ENCODE measurements around the gene TTYH2. TPM values are rescaled to one million over a fixed set of nuclear protein-coding genes. Genes with fewer than 3 reads are reported as not detected.

The TTYH2 gene
- total RNA-seq, 1 experiment from 2014 or later: 0.28 TPM

DNA sequence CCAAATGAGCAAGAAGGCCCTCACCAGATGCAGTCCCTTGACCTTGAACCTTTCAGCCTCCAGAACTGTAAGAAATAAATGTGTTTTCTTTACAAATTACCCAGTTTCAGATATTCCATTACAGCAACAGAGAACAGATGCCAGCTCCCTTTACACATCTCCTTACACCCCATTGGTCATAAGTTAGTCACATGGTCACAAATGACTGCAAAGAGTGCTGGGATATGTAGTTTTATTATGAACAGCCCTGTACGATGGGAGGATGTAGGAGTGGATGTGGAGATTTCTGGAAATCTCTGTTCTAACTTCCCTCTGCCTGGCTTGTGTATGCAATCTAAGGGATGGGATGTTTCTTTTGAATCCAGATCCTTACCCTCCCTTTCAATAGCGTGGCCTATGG lies 23.2 kb upstream of the TTYH2 start:
- BruUV-seq (replicated peaks): no TSS peak
- CTCF ChIA-PET: interaction anchor here (0.6 to 1.2 kb wide), 2 partner anchors 9 to 889 kb away, joined by 3 to 6 read pairs; no protein-coding TSS in a partner anchor
- Mint-ChIP-seq H3K36me3 (ENCODE audit: insufficient read depth, unreplicated experiment) (no peaks in the 10 kb centered on the region), H3K9me3 (ENCODE audit: low read depth, unreplicated experiment) (no peaks in the 10 kb centered on the region), H3K4me3 (ENCODE audit: low read depth, unreplicated experiment) (no peak overlapping the region), H3K27me3 (ENCODE audit: unreplicated experiment) (peaks cover 100% of the 10 kb centered on the region), H3K27ac (ENCODE audit: unreplicated experiment) (no peak overlapping the region), H3K4me1 (ENCODE audit: low read depth, unreplicated experiment) (peaks cover 12% of the 10 kb centered on the region)
- TF ChIP-seq, protein P1, sequence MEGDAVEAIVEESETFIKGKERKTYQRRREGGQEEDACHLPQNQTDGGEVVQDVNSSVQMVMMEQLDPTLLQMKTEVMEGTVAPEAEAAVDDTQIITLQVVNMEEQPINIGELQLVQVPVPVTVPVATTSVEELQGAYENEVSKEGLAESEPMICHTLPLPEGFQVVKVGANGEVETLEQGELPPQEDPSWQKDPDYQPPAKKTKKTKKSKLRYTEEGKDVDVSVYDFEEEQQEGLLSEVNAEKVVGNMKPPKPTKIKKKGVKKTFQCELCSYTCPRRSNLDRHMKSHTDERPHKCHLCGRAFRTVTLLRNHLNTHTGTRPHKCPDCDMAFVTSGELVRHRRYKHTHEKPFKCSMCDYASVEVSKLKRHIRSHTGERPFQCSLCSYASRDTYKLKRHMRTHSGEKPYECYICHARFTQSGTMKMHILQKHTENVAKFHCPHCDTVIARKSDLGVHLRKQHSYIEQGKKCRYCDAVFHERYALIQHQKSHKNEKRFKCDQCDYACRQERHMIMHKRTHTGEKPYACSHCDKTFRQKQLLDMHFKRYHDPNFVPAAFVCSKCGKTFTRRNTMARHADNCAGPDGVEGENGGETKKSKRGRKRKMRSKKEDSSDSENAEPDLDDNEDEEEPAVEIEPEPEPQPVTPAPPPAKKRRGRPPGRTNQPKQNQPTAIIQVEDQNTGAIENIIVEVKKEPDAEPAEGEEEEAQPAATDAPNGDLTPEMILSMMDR (IDR thresholded peaks at IDR 0.05; ENCODE audit: unreplicated experiment): no peak
- intact Hi-C loops (cut with micrococcal nuclease; ENCODE audit: unreplicated experiment): no loop called here
- DNase-seq: no peak

DNA sequence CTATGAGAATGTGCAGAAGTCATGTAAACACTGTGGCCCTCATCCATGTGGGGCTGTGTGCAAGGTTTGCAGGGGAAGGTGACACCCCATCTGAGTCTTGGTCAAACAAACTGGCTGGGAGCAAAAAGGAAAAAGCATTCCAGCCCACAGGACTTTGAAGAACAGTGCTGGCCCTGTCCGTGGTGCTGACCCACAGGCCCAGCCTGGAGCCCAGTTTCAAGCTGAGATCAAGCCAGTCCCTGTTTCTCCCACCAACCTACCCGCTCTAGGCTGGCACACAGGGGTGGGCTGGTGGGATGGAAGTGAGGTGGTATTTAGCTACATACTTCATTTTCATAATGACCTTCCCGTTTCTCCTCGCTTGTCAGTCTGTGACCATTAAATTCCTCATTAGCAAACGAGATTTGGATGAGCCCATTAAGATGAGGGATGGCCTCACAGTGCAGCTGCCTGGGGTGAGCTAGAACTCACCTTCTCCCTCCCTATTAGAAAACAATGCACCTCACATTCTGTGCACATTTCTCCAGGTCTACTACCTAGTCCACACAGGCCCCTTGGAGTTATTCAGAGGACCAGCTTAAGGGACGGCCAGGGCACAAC lies 22.5 kb upstream of the TTYH2 start:
- CTCF ChIA-PET: interaction anchor here (0.6 to 1.1 kb wide), 3 partner anchors 9 to 164 kb away, joined by 3 to 6 read pairs (median 3); no protein-coding TSS in a partner anchor
- BruUV-seq (replicated peaks): no TSS peak
- TF ChIP-seq, protein P1 (IDR thresholded peaks at IDR 0.05; ENCODE audit: unreplicated experiment): no peak

DNA sequence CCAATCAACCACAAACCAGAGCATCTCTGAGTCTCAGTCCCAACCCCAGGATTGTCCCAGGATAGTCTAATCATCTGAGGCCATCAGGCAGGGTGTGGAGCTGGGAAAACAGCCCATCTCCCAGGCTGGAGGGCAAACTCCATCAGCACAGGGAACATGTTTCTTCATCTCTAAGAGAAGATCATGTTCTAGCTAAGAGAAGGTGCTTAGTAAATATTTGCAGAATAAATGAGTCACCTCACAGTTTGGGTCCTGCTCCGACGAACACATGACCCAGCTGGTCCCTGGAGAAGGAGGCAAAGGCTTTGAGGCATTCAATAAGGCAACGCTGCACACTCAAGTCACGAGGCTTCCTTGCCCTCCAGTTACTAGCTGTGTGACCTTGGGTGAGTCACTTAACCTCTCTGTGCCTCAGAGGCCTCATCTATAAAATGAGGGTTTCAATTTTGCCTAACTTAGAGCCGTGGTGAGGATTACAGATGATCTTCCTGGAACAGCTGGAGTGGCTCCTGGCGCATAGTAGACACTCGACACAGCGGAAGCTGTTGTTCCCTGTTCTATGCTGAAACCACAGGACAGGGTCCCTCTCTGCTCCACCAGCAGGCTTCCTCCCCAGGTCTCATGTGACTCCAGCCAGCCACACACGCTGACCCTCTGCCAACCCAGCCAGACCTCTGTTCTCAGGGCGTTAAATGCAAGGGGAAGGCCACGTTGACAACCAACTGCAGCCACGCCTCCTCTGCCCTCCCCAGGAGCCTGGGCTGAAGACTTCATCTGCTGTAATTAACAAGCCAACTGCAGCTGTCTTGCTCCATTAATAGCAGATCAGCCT lies 20.2 kb upstream of the TTYH2 start:
- BruUV-seq (replicated peaks): no TSS peak
- H3K27me3 Mint-ChIP-seq (ENCODE audit: unreplicated experiment): peaks cover 100% of the 10 kb centered on the region
- CTCF ChIA-PET: interaction anchor here (0.6 to 0.7 kb wide), 2 partner anchors 10 to 39 kb away, joined by 3 to 4 read pairs; partner anchors contain the start of gene RPL38
- H3K4me3 Mint-ChIP-seq (ENCODE audit: low read depth, unreplicated experiment): no peak overlapping the region
- H3K27ac Mint-ChIP-seq (ENCODE audit: unreplicated experiment): no peak overlapping the region
- no peaks in the 10 kb centered on the region for H3K9me3 Mint-ChIP-seq (ENCODE audit: low read depth, unreplicated experiment)
- no peak for DNase-seq
- TF ChIP-seq, protein P1 (IDR thresholded peaks at IDR 0.05; ENCODE audit: unreplicated experiment): no peak
- H3K36me3 Mint-ChIP-seq (ENCODE audit: insufficient read depth, unreplicated experiment): no peaks in the 10 kb centered on the region
- intact Hi-C loops (cut with micrococcal nuclease; ENCODE audit: unreplicated experiment): no loop called here
- H3K4me1 Mint-ChIP-seq (ENCODE audit: low read depth, unreplicated experiment): peaks cover 12% of the 10 kb centered on the region

More for the DNA sequence above, 22.5 kb upstream of the TTYH2 start:
- Mint-ChIP-seq H3K27ac (ENCODE audit: unreplicated experiment) (no peak overlapping the region), H3K27me3 (ENCODE audit: unreplicated experiment) (peaks cover 100% of the 10 kb centered on the region), H3K9me3 (ENCODE audit: low read depth, unreplicated experiment) (no peaks in the 10 kb centered on the region), H3K4me3 (ENCODE audit: low read depth, unreplicated experiment) (no peak overlapping the region), H3K36me3 (ENCODE audit: insufficient read depth, unreplicated experiment) (no peaks in the 10 kb centered on the region), H3K4me1 (ENCODE audit: low read depth, unreplicated experiment) (peaks cover 12% of the 10 kb centered on the region)
- no peak for DNase-seq
- intact Hi-C loops (cut with micrococcal nuclease; ENCODE audit: unreplicated experiment): no loop called here

DNA sequence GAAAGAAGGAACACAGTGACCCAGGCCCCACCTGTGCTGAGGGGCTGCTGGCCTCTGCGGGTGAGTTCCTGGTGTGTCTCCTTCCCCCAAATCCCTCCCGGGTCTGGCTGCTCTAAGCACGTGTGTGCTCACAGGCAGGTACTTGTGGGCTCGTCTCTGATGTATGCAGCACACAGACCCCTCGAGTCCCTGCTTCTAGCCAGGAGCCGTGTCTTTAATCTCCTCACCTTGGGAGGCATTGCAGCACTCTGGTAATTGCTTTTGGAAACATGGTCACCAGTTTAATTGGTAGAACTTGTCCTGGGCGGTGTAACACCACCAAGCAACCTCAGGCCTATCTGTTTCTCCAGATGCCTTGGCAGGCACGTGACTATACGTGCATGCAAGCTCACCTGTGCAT lies 18.7 kb upstream of the TTYH2 start:
- Mint-ChIP-seq H3K36me3 (ENCODE audit: insufficient read depth, unreplicated experiment) (no peaks in the 10 kb centered on the region), H3K27me3 (ENCODE audit: unreplicated experiment) (peaks cover 100% of the 10 kb centered on the region), H3K4me1 (ENCODE audit: low read depth, unreplicated experiment) (peaks cover 16% of the 10 kb centered on the region), H3K27ac (ENCODE audit: unreplicated experiment) (no peak overlapping the region), H3K4me3 (ENCODE audit: low read depth, unreplicated experiment) (no peak overlapping the region), H3K9me3 (ENCODE audit: low read depth, unreplicated experiment) (no peaks in the 10 kb centered on the region)
- BruUV-seq (replicated peaks): no TSS peak
- no peak for DNase-seq
- TF ChIP-seq, protein P1 (IDR thresholded peaks at IDR 0.05; ENCODE audit: unreplicated experiment): no peak
- CTCF ChIA-PET: no interaction called here
- intact Hi-C loops (cut with micrococcal nuclease; ENCODE audit: unreplicated experiment): no loop called here
